Heart left ventricle (tissue), 13 donors: Measurements from ENCODE around the gene SLIT3.

ENCODE experiments used
- CTCF ChIP-seq, 12 donors: fragments of 200-600 bp; sonication (generic) in 4 of 12; IDR thresholded peaks; one replicate each; pipeline versions ENCODE4 v1.5.0 to v1.8.0; 2018 to 2022; ENCODE audit warnings: antibody characterized with exemption in 12 of 12, mild to moderate bottlenecking in 5 of 12
- POLR2A ChIP-seq, 2 donors: fragments of 450-650 bp; IDR thresholded peaks; one replicate each; pipeline ENCODE4 v1.6.1; 2017; ENCODE audit warnings: antibody characterized with exemption in 2 of 2, mild to moderate bottlenecking in 2 of 2, moderate library complexity in 2 of 2
- donor health status: ischemic (EF 13 %, LVEDD 7.1; RV severe dilation, severe dysfunction).
- donor health status: DM: no; HTN: yes; CAD: no.
- donor health status: DM: no; HTN: no; CAD: no.
- donor health status: ischemic (EF 25% LVEDD 6.9; RV normal size, moderate dysfunction).
- donor health status: ischemic (EF 25% LVEDD 5.7; RV mildly dilated, moderate dysfunction).
- donor health status: ischemic (EF 35%, LVEDD 5.7; RV mildly dilated, moderate dysfunction).
- donor health status: nonischemic (EF 11% LVEDD 7.7; RV severe dilation, severe dysfunction).
- donor health status: DM: yes; HTN: yes; CAD: no.
- donor health status: PGD.
- donor health status: ischemic (EF 29% LVEDD 5.4; RV normal size, mild dysfunction).
- donor health status: nonischemic (EF 23%, LVEDD 6.1; RV moderate dilation, normal function).

- TF ChIP-seq POLR2A (IDR thresholded peaks at IDR 0.05): no peak
- no peak for TF ChIP-seq CTCF (IDR thresholded peaks at IDR 0.05)
Observed at GRCh38 chr5:168810641-168811040, 490.3 kb downstream of the SLIT3 start.
